Activated CD8-positive, alpha-beta memory T cell treated with anti-CD3 and anti-CD28 coated beads, Interleukin-2, amount 50 U/mL, for 4 hours (primary cell): ENCODE data around the gene LY6G5C.

Experiments
- DNase-seq: peaks from one replicate; pipeline ENCODE4 v3.0.0-alpha.2; 2020

LY6G5C gene

GRCh38 chr6:31691078-31691463, 10.2 kb upstream of the LY6G5C start:
- no peak for DNase-seq

- DNase-seq: no peak
These were observed 9.6 kb upstream of the LY6G5C start for GRCh38 chr6:31690231-31691077.

GRCh38 chr6:31689249-31690110, 8.6 kb upstream of the LY6G5C start:
- DNase-seq: no peak

GRCh38 chr6:31687860-31688693, 7.2 kb upstream of the LY6G5C start:
- no peak for DNase-seq

- DNase-seq: no peak
These were observed 6.5 kb upstream of the LY6G5C start for GRCh38 chr6:31687321-31687720.

GRCh38 chr6:31686483-31686882, 5.6 kb upstream of the LY6G5C start:
- DNase-seq: no peak

- DNase-seq: no peak
These were observed 2.7 kb upstream of the LY6G5C start for GRCh38 chr6:31683591-31683990.

- peak; percentile 45 for DNase-seq
These were observed 336 bp upstream of the LY6G5C start for GRCh38 chr6:31681135-31681671.

GRCh38 chr6:31677955-31678354, 2.9 kb downstream of the LY6G5C start:
- DNase-seq: no peak

- no peak for DNase-seq
These were observed 4.0 kb downstream of the LY6G5C start for GRCh38 chr6:31676904-31677303.

GRCh38 chr6:31676322-31676903, 4.5 kb downstream of the LY6G5C start:
- no peak for DNase-seq

GRCh38 chr6:31669676-31670075, 11.2 kb downstream of the LY6G5C start, which contains the start of gene LY6G5B:
LY6G5B (plus strand) TSS chr6:31669976; CDS start chr6:31670951, 975 bp downstream.
- no peak for DNase-seq

GRCh38 chr6:31666337-31666965, 14.4 kb downstream of the LY6G5C start:
- DNase-seq: no peak

GRCh38 chr6:31665501-31666336, 15.1 kb downstream of the LY6G5C start, which contains the start of gene CSNK2B:
CSNK2B (plus strand) TSS chr6:31666080; CDS start chr6:31666832, 752 bp downstream.
- DNase-seq: peak; percentile 97

GRCh38 chr6:31664790-31665500, 15.9 kb downstream of the LY6G5C start, which contains the start of gene GPANK1:
GPANK1 (minus strand) TSS chr6:31664997; CDS start chr6:31664478, 519 bp downstream.
- peak; percentile 82 for DNase-seq

GRCh38 chr6:31663961-31664789, 16.7 kb downstream of the LY6G5C start:
- no peak for DNase-seq

- DNase-seq: no peak
These were observed 17.5 kb downstream of the LY6G5C start for GRCh38 chr6:31663126-31663960.
